HepG2 (cell line): Measurements from ENCODE around the gene HMGN1. TPM values are rescaled to one million over a fixed set of nuclear protein-coding genes. Genes with fewer than 3 reads are reported as not detected.

Experiments
- ARHGAP35 ChIP-seq: sonication (generic); formaldehyde crosslinking; IDR thresholded peaks from 2 replicates; pipeline ENCODE4 v1.9.0; 2022; ENCODE audit warnings: mild to moderate bottlenecking, inconsistent platforms, moderate library complexity, missing genetic modification reagents, borderline replicate concordance
- ELF1 ChIP-seq: sonication (generic); formaldehyde crosslinking; IDR thresholded peaks from 2 replicates; pipeline ENCODE4 v1.4.0; 2020; ENCODE audit warnings: missing genetic modification reagents
- GATAD1 ChIP-seq: IDR thresholded peaks from 2 replicates; pipeline ENCODE4 v1.6.1; 2016; ENCODE audit warnings: missing genetic modification reagents, missing compliant biosample characterization
- ISX ChIP-seq: sonication (generic); formaldehyde crosslinking; conservative IDR thresholded peaks from 2 replicates; pipeline ENCODE4 v1.5.0; 2020; ENCODE audit warnings: missing genetic modification reagents
- MTA1 ChIP-seq: sonication (generic); formaldehyde crosslinking; IDR thresholded peaks from 2 replicates; pipeline ENCODE4 v1.4.0; 2020; ENCODE audit warnings: missing genetic modification reagents, mild to moderate bottlenecking, borderline replicate concordance
- MYNN ChIP-seq: sonication (generic); formaldehyde crosslinking; IDR thresholded peaks from 2 replicates; pipeline ENCODE4 v1.4.0; 2020; ENCODE audit warnings: mild to moderate bottlenecking, low read depth, missing genetic modification reagents
- NAIF1 ChIP-seq: sonication (generic); formaldehyde crosslinking; IDR thresholded peaks from 2 replicates; pipeline ENCODE4 v1.5.0; 2020; ENCODE audit warnings: mild to moderate bottlenecking, missing genetic modification reagents, borderline replicate concordance
- NFATC3 ChIP-seq: sonication (generic); formaldehyde crosslinking; IDR thresholded peaks from 2 replicates; pipeline ENCODE4 v1.5.1; 2020; ENCODE audit warnings: mild to moderate bottlenecking, missing genetic modification reagents
- PHF21A ChIP-seq: sonication (generic); formaldehyde crosslinking; IDR thresholded peaks from 2 replicates; pipeline ENCODE4 v1.5.0; 2020; ENCODE audit warnings: mild to moderate bottlenecking, missing genetic modification reagents
- PLSCR1 ChIP-seq: sonication (generic); formaldehyde crosslinking; IDR thresholded peaks from 2 replicates; pipeline ENCODE4 v1.5.0; 2020; ENCODE audit warnings: missing genetic modification reagents, mild to moderate bottlenecking, borderline replicate concordance
- RORA ChIP-seq: sonication (generic); formaldehyde crosslinking; IDR thresholded peaks from 2 replicates; pipeline ENCODE4 v1.5.0; 2020; ENCODE audit warnings: mild to moderate bottlenecking, missing genetic modification reagents, moderate library complexity
- SP5 ChIP-seq: IDR thresholded peaks from 2 replicates; pipeline ENCODE4 v1.6.1; 2016; ENCODE audit warnings: low read depth, borderline replicate concordance
- TBL1XR1 ChIP-seq: fragments of 150-350 bp; IDR thresholded peaks from 2 replicates; pipeline ENCODE4 v1.6.1; 2014; ENCODE audit warnings: borderline replicate concordance, low read length; ENCODE audit not compliant: partially characterized antibody
- ZFP1 ChIP-seq: IDR thresholded peaks from 2 replicates; pipeline ENCODE4 v1.6.1; 2016
- ZNF781 ChIP-seq: sonication (generic); formaldehyde crosslinking; IDR thresholded peaks from 2 replicates; pipeline ENCODE4 v1.5.1; 2020; ENCODE audit warnings: borderline replicate concordance, mild to moderate bottlenecking, missing genetic modification reagents; ENCODE audit errors: not compliant biosample characterization
- polyA plus RNA-seq, 8 experiments: library from polyadenylated mRNA; depleted of rRNA in 3 of 8; stranded (reverse) in 7 of 8; unstranded in 1 of 8; fragments of >200 nt; fragmentation: Illumina TruSeq in 4 of 8; extraction: Trizol in 4 of 8; gene quantifications; 2 replicates each; pipeline versions ENCODE4 v1.2.1 to v1.2.3, GENCODE V29; 2011 to 2016; ENCODE audit warnings: low read depth in 4 of 8, missing spikeins in 1 of 8, mixed read lengths in 1 of 8; ENCODE audit not compliant: insufficient read depth in 1 of 8
- total RNA-seq, 5 experiments: library from RNA; depleted of rRNA; stranded (reverse); fragments of >200 nt; fragmentation: Illumina TruSeq; extraction: Trizol; gene quantifications; 2 replicates each; pipeline ENCODE4 v1.2.3, GENCODE V29; 2016; ENCODE audit warnings: low read depth in 1 of 5
- TF ChIP-seq, protein P1 (sequence below), 2 experiments: sonication (generic) in 1 of 2; formaldehyde crosslinking in 1 of 2; IDR thresholded peaks; 2 replicates each; pipeline versions ENCODE4 v1.5.1 to v1.6.1; 2011 to 2020; ENCODE audit warnings: borderline replicate concordance in 1 of 2, low read depth in 1 of 2, low read length in 1 of 2, mild to moderate bottlenecking in 1 of 2, missing genetic modification reagents in 1 of 2, moderate library complexity in 1 of 2
- TF ChIP-seq, protein P2 (sequence below): sonication (generic); formaldehyde crosslinking; IDR thresholded peaks from 2 replicates; pipeline ENCODE4 v1.8.0; 2022; ENCODE audit warnings: mild to moderate bottlenecking, missing genetic modification reagents; ENCODE audit not compliant: insufficient replicate concordance

Gene HMGN1
- total and polyA plus RNA-seq, 2 of the 13 experiments (the other 11 are each of a cell fraction or from before 2014, with no cell fraction given) = 104 to 286 TPM

- TF ChIP-seq, protein P1, sequence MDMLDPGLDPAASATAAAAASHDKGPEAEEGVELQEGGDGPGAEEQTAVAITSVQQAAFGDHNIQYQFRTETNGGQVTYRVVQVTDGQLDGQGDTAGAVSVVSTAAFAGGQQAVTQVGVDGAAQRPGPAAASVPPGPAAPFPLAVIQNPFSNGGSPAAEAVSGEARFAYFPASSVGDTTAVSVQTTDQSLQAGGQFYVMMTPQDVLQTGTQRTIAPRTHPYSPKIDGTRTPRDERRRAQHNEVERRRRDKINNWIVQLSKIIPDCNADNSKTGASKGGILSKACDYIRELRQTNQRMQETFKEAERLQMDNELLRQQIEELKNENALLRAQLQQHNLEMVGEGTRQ (IDR thresholded peaks at IDR 0.05; ENCODE audit: low read depth, low read length) = peak; percentile 89
- TF ChIP-seq, protein P1 (CRISPR knock-in tag; IDR thresholded peaks at IDR 0.05; ENCODE audit: borderline replicate concordance) = peak; percentile 92; the same call in 1 of the 2 replicates
- TF ChIP-seq NAIF1 (peak; percentile 32; the same call in 1 of the 2 replicates), GATAD1 (peak; percentile 86), PLSCR1 (CRISPR knock-in tag) (no peak), ISX (CRISPR knock-in tag) (no peak), ZNF781 (no peak), NFATC3 (CRISPR knock-in tag) (0 out of 2 replicates have a peak, but pooled peaks have one; percentile 24), MYNN (peak; percentile 82), ZFP1 (CRISPR knock-in tag) (no peak), RORA (CRISPR knock-in tag) (0 out of 2 replicates have a peak, but pooled peaks have one; percentile 80), PHF21A (peak; percentile 81), SP5 (CRISPR knock-in tag) (peak; percentile 6; the same call in 1 of the 2 replicates), TBL1XR1 (peak; percentile 32), MTA1 (CRISPR knock-in tag) (peak; percentile 53; the same call in 1 of the 2 replicates), ARHGAP35 (CRISPR knock-in tag) (peak; percentile 66; the same call in 1 of the 2 replicates), ELF1 (CRISPR knock-in tag) (peak; percentile 65; the same call in 1 of the 2 replicates)
- TF ChIP-seq, protein P2, sequence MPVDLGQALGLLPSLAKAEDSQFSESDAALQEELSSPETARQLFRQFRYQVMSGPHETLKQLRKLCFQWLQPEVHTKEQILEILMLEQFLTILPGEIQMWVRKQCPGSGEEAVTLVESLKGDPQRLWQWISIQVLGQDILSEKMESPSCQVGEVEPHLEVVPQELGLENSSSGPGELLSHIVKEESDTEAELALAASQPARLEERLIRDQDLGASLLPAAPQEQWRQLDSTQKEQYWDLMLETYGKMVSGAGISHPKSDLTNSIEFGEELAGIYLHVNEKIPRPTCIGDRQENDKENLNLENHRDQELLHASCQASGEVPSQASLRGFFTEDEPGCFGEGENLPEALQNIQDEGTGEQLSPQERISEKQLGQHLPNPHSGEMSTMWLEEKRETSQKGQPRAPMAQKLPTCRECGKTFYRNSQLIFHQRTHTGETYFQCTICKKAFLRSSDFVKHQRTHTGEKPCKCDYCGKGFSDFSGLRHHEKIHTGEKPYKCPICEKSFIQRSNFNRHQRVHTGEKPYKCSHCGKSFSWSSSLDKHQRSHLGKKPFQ (CRISPR knock-in tag) = peak; percentile 41
Measured at GRCh38 chr21:39349211-39350093, 564 bp upstream of the HMGN1 start (continued).
